ENCODE measurements around the gene GLIS1. TPM values are rescaled to one million over a fixed set of nuclear protein-coding genes. Genes with fewer than 3 reads are reported as not detected.

The GLIS1 gene
- total and polyA plus RNA-seq, 2 of the 8 experiments (the other 6 are each of a cell fraction or from before 2014, with no cell fraction given), result 0.15 to 0.22 TPM

GRCh38 chr1:53728702-53729455 lies 10.1 kb downstream of the GLIS1 start:
- Histone ChIP-seq H3K14ac (ENCODE audit: insufficient read length) (no peak overlapping the region), H3K79me2 (ENCODE audit: control insufficient read depth in 1 of 2, insufficient read depth in 2 of 2, low read length in 2 of 2) (no peaks in the 10 kb centered on the region), H2AFZ (ENCODE audit: low read length) (no peak overlapping the region), H3K9ac (replicated peaks in 1 of 4; ENCODE audit: extremely low read depth in 1 of 4, low read depth in 3 of 4, low read length in 3 of 4) (no peak overlapping the region), H3K56ac (replicated peaks; ENCODE audit: insufficient read length, low read depth, low read length) (no peak overlapping the region), H3K9me3 (ENCODE audit: insufficient read depth in 2 of 2, low read depth in 1 of 2, low read length in 1 of 2) (no peaks in the 10 kb centered on the region), H4K91ac (replicated peaks; ENCODE audit: insufficient read length, low read length) (no peak overlapping the region), H3K23ac (ENCODE audit: insufficient read length) (no peak overlapping the region), H2AK5ac (ENCODE audit: low read depth, low read length) (no peak overlapping the region), H2BK20ac (ENCODE audit: low read length) (no peak overlapping the region), H4K20me1 (replicated peaks in 1 of 2; ENCODE audit: control insufficient read depth in 1 of 2, insufficient read depth in 2 of 2, low read length in 2 of 2) (no peaks in the 10 kb centered on the region), H2BK12ac (ENCODE audit: low read depth, low read length) (no peak overlapping the region), H2BK15ac (ENCODE audit: low read length) (no peak overlapping the region), H3K27me3 (replicated peaks in 1 of 4; ENCODE audit: control insufficient read depth in 3 of 4, extremely low read depth in 1 of 4, insufficient read depth in 3 of 4, low read length in 3 of 4) (no peaks in the 10 kb centered on the region; a peak in 2 of 7 replicates), H3K18ac (ENCODE audit: extremely low read depth, low read length) (no peak overlapping the region), H3K27ac (ENCODE audit: low read depth, low read length) (no peak overlapping the region), H4K8ac (ENCODE audit: extremely low read depth, insufficient read depth, low read length) (no peak overlapping the region), H3K4me3 (ENCODE audit: extremely low read depth in 1 of 4, insufficient read depth in 2 of 4, low read depth in 3 of 4, low read length in 4 of 4) (no peak overlapping the region), H2BK5ac (ENCODE audit: low read depth, low read length) (no peak overlapping the region), H2BK120ac (replicated peaks; ENCODE audit: low read depth, low read length) (no peak overlapping the region), H4K5ac (ENCODE audit: insufficient read length, low read depth, low read length) (no peak overlapping the region), H3K79me1 (ENCODE audit: low read depth, low read length) (no peaks in the 10 kb centered on the region), H3K4me2 (ENCODE audit: insufficient read depth in 1 of 2, low read depth in 2 of 2, low read length in 2 of 2) (no peak overlapping the region), H3K23me2 (ENCODE audit: low read depth, low read length) (no peaks in the 10 kb centered on the region), H3K4ac (replicated peaks; ENCODE audit: insufficient read length, low read depth, low read length) (no peak overlapping the region), H3K4me1 (replicated peaks in 1 of 4; ENCODE audit: control insufficient read depth in 3 of 4, insufficient read depth in 4 of 4, low read length in 3 of 4) (peaks cover 0 to 3% (median 1%) of the 10 kb centered on the region in 4 experiments; a peak in 3 of 7 replicates), H3K36me3 (ENCODE audit: control insufficient read depth in 2 of 4, insufficient read depth in 4 of 4, low read length in 3 of 4) (no peaks in the 10 kb centered on the region)
- FAIRE-seq (no peak), DNase-seq (ENCODE audit: low read depth in 1 of 2, low spot score in 2 of 2) (no peak)
- ChIA-PET CTCF (ENCODE audit: partially characterized antibody) (interaction anchor here (1.0 to 5.8 kb wide), 5 partner anchors 9 to 243 kb away, joined by 4 to 50 read pairs (median 12); no protein-coding TSS in a partner anchor), POLR2A (ENCODE audit: partially characterized antibody) (no interaction called here)
- 87% methylated on average over 17 of the region's 17 CpGs; no CpG with 5 or more reads in 1 of the 2 experiments for WGBS, 2 experiments (ENCODE audit: extremely low coverage in 1 of 2, insufficient coverage in 1 of 2, insufficient read length in 1 of 2, insufficient replicate concordance in 2 of 2, low coverage in 1 of 2, low lambda C conversion rate in 2 of 2, missing lambda C conversion rate in 1 of 2)
- TF ChIP-seq MAFK (IDR thresholded peaks at IDR 0.05; ENCODE audit: low read depth, low read length), result no peak
- TF ChIP-seq SIRT6 (IDR thresholded peaks at IDR 0.05; ENCODE audit: low read length), result no peak
- TF ChIP-seq HDAC6 (IDR thresholded peaks at IDR 0.05; ENCODE audit: low read depth, low read length), result no peak
- TF ChIP-seq BRCA1 (IDR thresholded peaks at IDR 0.05; ENCODE audit: low read depth, low read length), result no peak
- TF ChIP-seq RAD21 (IDR thresholded peaks at IDR 0.05 in 1 of 2, conservative IDR thresholded peaks at IDR 0.05 in 1 of 2; ENCODE audit: low read depth in 2 of 2, low read length in 2 of 2), result no peak
- TF ChIP-seq GABPA (IDR thresholded peaks at IDR 0.05; ENCODE audit: borderline replicate concordance, insufficient read depth, low read length), result no peak
- no peak for TF ChIP-seq EGR1 (IDR thresholded peaks at IDR 0.05; ENCODE audit: borderline replicate concordance, low read depth, low read length)
- no peak for TF ChIP-seq SP4 (IDR thresholded peaks at IDR 0.05; ENCODE audit: low read length)
- no peak for TF ChIP-seq CBX8 (IDR thresholded peaks at IDR 0.05; ENCODE audit: borderline replicate concordance, low read depth, low read length)
- TF ChIP-seq ATF3 (IDR thresholded peaks at IDR 0.05; ENCODE audit: insufficient read depth, low read depth, low read length), result no peak
- no peak for TF ChIP-seq RXRA (IDR thresholded peaks at IDR 0.05; ENCODE audit: insufficient read depth, low read depth, low read length)
- no peak for TF ChIP-seq CHD1 (IDR thresholded peaks at IDR 0.05; ENCODE audit: low read depth, low read length)
- TF ChIP-seq SP2 (IDR thresholded peaks at IDR 0.05; ENCODE audit: low read length), result no peak

Data from H1 (cell line).